HG02970 (cell line): ENCODE measurements around the gene WDR70.
"Not testable (repeated sequence)": the region's sequence is repeated elsewhere in the genome, so short reads cannot be mapped to it uniquely, and the experiment has no call there.

Experiments used
- ATAC-seq: cut with Tn5 transposase; IDR thresholded peaks from one replicate; pipeline ENCODE4 v1.9.1; 2021; ENCODE audit warnings: mild to moderate bottlenecking, moderate library complexity, moderate number of reproducible peaks; ENCODE audit not compliant: unreplicated experiment, low FRiP score

Gene WDR70

DNA sequence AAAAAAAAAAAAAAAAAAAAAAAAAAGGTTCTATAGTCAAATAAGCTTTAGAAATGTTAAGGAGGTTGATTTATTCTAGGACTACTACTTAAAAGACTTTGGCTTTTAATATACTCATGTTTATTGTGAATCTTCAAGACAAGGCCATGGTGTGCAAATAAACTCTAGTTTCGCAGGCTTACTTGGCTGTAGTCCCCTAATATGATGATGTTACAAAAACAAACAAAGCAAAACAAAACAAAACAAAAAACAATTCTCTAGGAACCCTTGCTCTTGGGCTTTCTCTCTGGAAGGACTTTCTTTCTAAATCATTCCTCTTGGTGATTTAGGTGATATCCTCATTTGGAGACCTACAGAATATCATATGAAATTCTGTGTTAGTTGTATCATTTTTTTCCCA lies 288.7 kb downstream of the WDR70 start:
- ATAC-seq = no peak

DNA sequence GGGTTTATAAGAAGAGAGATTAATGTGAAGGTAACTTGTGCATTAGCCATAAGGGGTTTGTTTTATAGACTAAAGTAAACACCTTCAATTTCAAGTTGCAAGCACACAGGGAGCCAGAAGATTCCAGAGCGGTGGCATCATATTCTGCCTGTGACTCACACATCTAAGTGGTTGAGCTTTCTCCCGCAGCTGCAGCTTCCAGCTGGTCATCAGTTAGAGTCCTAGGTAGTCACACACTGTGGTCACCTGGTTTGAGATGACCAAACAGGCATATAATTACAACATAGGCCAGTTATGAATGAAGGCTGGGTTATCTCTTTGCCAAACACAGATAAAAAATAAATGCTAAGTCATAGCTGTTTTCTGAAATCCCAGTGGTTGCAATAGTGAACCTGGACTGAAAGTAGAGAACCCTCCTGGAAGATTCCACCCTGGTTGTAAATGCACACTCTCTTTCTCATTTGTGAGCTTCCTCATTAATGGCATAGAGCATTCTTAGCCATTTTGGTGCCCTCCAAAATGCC lies 289.5 kb downstream of the WDR70 start:
- no peak for ATAC-seq

DNA sequence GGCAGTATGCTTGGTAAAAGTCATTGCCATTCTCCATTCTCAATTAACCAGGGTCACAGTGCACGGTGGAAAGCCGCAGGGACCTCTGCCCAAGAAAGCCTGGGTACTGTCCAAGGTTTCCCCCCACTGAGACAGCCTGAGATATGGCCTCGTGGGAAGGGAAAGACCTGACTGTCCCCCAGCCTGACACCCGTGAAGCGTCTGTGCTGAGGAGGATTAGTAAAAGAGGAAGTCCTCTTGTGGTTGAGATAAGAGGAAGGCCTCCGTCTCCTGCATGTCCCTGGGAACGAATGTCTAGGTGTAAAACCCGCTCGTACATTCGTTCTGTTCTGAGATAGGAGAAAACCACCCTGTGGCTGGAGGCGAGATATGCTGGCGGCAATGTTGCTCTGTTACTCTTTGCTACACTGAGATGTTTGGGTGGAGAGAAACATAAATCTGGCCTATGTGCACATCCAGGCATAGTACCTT lies 293.0 kb downstream of the WDR70 start:
- ATAC-seq = not testable (repeated sequence)

DNA sequence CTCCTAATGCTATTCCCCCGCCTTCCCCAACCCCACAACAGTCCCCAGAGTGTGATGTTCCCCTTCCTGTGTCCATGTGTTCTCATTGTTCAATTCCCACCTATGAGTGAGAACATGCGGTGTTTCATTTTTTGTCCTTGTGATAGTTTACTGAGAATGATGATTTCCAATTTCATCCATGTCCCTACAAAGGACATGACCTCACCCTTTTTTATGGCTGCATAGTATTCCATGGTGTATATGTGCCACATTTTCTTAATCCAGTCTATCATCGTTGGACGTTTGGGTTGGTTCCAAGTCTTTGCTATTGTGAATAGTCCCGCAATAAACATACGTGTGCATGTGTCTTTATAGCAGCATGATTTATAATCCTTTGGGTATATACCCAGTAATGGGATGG lies 295.2 kb downstream of the WDR70 start:
- not testable (repeated sequence) for ATAC-seq

DNA sequence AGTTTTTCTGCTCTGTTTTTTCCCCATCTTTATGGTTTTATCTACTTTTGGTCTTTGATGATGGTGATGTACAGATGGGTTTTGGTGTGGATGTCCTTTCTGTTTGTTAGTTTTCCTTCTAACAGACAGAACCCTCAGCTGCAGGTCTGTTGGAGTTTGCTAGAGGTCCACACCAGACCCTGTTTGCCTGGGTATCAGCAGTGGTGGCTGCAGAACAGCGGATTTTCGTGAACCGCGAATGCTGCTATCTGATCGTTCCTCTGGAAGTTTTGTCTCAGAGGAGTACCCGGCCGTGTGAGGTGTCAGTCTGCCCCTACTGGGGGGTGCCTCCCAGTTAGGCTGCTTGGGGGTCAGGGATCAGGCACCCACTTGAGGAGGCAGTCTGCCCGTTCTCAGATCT lies 300.2 kb downstream of the WDR70 start:
- ATAC-seq = not testable (repeated sequence)

DNA sequence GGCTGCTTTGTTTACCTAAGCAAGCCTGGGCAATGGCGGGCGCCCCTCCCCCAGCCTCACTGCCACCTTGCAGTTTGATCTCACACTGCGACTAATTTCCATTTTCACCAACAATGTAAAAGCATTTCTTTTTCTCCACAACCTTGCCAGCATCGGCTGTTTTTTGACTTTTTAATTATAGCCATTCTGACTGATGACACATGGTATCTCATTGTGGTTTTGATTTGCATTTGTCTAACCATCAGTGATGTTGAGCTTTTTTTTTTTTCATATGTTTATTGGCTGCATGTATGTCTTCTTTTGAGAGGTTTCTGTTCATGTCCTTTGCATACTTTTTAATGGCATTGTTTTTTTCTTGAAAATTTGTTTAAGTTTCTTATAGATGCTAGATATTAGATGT lies 300.8 kb downstream of the WDR70 start:
- ATAC-seq = not testable (repeated sequence)

DNA sequence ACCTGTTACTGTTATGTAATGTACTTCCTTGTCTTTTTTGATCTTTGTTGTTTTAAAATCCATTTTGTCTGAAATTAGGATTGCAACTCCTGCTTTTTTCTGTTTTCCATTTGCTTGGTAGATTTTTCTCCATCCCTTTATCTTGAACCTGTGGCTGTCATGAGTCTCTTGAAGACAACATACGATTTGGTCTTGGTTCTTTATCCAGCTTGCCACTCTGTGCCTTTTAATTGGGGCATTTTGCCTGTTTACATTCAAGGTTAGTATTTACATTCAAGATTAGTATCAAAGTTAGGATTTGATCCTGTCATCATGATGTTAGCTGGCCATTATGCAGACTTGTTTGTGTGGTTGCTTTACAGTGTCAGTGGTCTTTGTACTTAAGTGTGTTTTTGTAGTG lies 304.0 kb downstream of the WDR70 start:
- no peak for ATAC-seq

DNA sequence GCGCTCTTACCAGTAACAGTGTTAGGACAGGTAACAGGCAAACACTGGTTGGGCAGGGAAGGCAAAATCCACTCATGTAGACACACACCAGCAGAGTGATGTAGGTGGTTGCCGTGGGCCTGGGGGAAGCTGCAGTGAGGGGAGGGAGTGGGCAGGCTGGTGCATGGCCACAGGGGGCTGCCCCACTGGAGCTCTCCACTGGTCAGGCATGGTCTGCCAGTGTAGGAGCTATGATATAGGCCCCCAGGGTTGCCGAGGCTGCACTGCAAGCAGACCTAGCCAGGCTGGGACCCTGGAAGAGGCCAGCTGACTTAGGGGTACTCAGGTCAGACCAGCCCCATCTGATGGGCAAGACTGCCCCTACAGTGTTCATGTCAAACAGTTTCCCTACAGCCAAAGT lies 306.1 kb downstream of the WDR70 start:
- no peak for ATAC-seq

DNA sequence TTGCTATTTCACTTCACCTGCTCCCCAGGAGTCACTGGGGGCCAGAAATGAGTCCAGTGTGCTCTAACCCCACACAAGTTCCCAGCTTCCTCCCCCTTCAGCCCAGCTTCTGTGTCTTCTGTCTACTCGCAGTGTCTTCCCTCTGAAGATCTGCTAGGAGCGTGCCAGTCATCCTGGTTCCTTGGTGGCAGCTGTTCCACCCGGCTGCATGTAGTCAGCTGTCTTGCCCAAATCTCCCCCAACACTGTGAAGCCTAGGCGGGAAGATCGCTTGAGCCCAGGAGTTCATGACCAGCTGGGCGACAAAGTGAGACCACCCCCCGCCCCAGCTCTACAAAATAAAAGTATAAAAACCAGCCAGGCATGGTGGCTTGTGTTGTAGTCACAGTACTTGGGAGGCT lies 306.7 kb downstream of the WDR70 start:
- ATAC-seq = no peak

DNA sequence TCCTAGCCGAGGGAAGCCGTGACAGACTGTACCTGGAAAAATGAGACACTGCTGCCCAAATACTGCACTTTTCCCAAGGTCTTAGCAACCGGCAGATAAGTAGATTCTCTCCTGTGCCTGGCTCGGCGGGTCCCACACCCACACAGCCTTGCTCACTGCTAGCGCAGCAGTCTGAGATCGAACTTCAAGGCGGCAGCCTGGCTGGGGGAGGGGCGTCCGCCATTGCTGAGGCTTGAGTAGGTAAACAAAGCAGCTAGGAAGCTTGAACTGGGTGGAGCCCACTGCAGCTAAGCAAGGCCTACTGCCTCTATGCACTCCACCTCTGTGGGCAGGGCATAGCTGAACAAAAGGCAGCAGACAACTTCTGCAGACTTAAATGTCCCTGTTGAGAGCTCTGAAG lies 309.8 kb downstream of the WDR70 start:
- not testable (repeated sequence) for ATAC-seq

DNA sequence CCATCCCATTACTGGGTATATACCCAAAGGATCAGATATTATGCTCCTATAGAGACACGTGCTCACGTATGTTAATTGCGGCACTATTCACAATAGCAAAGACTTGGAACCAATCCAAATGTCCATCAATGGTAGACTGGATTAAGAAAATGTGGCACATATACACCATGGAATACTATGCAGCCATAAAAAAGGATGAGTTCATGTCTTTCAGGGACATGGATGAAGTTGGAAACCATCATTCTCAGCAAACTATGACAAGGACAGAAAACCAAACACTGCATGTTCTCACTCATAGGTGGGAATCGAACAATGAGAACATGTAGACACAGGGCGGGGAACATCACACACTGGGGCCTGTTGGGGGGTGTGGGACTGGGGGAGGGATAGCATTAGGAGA lies 315.2 kb downstream of the WDR70 start:
- not testable (repeated sequence) for ATAC-seq

DNA sequence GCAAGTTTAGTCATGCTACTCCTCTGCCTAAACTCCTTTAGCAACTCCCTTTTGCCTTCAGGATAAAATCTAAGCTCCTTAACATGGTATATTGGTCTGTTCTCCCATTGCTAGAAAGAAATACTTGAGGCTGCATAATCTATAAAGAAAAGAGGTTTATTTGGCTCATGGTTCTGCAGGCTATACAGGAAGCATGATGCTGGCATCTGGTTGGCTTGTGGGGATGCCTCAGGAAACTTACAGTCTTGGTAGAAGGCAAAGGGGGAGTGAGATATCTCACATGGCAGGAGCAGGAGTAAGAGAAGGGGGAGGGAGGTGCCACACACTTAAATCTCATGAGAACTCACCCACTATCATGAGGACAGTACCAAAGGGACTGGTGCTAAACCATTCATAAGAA lies 315.7 kb downstream of the WDR70 start:
- ATAC-seq = no peak

DNA sequence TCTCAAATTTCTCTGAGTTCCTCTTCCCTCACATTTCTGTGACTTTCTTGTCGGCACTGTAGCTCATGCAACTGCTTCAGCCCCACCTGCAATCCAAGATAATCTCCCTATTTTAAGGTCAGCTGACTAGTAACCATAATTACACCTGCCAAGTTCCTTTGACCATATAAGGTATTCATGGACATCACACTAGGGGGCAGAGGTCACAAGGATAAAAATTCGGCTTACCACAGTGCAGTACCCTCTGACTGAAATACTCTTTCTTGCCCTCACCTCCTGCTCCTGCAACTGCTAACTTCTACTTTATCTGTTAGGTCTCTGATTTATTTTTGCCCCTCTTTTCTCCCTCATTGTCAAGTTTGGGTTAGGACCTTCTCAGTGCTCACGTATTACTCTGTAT lies 316.5 kb downstream of the WDR70 start:
- ATAC-seq = no peak

DNA sequence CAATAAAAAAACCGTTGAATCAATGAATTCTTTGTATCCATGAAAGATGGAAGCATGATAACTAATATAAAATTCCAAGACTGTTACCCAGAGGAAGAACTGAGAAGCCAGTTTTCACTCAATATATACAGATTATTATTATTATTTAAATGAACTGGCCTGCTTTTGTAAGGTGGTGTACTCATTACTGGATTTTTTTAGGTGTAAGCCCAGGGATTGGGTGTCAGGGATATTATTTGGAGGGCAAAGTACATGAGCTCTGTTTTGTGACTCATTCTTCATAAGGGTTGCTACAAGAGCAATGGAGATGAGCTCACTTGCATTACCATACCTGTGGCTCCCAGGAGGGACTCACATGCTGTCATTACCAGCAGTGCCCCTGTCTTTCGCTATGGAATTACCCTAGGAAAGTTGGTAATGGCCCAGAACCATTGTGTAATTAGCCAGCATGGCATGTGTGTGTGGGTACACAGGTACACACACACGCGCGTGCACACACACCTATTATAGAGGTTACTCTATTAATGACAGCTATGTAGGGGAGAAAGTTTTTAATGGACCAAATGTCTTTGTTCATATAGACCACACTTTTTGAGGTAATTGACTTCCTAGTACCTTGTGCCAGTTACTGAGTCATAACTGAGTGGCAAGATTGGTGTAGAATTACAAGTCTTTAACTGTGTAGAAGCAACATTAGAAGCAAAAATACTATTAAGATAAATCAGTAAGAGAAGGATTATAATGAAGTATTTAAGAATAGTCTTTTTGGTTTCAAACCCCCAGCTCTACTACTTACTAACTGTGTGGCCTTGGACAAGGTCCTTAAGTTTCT lies 317.3 kb downstream of the WDR70 start:
- ATAC-seq = no peak

DNA sequence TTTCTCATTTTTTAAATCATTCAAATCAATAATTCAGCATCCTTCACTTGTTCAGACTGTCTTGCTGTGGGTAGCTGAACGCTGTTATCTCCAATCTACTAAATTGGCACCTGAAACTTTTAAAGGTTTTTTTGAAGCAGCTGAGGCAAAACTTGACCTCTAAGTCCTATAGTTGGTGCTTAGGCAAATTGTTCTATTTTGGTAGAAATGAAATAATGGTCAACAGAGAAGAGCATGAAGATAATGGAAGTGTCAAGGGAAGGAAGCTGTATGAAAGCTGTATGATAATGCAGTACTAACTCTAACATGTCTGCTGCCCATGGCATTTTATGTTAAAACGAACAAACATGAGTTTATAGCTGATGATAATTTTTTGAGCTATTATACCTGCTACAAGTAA lies 322.8 kb downstream of the WDR70 start:
- no peak for ATAC-seq

DNA sequence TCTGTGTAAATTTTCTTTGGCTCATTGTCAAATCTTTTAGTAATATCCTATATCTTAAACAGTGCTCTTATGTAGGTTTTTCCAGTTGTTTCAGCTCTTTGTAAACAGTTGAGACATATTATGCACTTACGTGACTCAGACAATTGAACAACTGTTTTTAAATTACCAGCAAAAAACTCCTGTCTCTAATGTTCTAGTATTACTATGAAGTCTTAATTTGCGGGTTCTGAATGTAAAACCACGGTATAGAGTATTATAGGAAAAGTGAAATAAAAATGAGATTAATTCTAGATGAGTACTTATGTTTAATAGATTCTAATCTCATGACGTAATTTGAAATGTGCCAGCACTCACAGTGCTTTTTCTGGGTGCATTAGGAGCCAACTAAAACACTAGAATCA lies 324.7 kb downstream of the WDR70 start:
- ATAC-seq = no peak

DNA sequence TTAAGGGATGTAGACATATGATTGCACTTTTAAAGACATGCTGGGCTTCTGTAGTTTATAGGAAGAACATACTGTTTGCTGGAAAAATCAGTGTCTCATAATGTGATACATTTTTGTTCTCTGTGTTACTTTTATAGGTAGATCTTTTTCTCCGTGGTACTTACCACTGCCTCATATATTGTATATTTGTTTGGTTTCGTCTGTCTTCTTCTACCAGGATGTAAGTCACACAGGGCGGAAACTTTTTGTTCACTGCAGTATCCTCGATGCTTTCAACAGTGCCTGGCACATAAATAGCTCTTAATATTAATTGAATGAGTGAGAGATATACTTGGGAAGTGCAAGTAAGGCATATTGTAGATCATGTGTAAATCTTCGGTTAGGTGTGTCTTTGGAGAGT lies 325.3 kb downstream of the WDR70 start:
- no peak for ATAC-seq

DNA sequence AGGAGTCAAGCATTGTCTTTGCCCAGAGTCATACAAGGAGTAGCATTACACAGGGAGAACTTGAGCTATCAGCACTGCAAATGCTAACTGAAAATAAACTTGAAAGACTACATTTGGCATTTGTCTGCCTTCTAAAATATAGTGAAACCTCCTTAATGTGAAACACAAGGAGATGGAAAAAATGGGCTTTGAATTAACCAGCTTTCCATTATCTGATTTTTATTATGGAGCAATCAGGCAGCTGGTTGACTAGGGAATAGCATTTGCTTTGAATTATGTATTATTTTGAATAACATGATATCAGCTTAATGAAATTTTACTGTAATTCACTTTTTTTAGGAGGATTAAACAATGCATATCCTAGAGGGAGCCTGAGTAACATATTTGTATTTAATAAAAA lies 329.9 kb downstream of the WDR70 start:
- no peak for ATAC-seq

DNA sequence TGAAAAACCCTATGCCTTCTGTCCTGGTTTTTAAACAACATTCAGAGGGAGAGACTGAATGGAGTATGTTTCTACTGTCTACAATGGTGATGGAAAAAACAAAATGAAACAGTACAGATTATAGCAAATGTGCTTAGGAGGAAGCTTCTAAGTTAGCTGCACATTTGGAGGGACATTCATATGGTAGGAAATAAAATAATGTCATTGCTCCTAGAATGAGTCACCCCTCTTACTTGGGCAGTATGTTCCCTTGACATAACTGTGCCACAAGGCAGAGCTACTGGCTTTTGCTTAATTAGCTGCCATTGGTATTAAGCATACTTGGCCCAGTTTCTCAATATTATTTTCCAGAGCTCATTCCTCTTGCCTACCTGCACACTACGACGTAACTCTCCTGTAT lies 331.8 kb downstream of the WDR70 start:
- no peak for ATAC-seq

DNA sequence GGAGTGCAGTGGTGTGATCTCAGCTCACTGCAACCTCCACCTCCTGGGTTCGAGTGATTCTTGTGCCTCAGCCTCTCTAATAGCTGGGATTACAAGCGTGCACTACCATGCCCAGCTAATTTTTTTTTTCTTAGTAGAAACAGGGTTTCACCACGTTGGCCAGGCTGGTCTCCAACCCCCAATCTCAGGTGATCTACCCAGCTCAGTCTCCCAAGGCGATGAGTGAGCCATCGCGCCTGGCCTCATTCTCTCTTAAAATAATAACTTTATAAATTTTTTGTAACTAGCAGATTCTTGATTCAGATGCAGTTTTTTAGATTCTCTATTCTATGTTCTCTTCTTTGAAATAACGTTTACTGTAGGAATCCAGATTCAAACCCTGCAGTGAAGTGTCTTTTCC lies 333.6 kb downstream of the WDR70 start:
- ATAC-seq = no peak

DNA sequence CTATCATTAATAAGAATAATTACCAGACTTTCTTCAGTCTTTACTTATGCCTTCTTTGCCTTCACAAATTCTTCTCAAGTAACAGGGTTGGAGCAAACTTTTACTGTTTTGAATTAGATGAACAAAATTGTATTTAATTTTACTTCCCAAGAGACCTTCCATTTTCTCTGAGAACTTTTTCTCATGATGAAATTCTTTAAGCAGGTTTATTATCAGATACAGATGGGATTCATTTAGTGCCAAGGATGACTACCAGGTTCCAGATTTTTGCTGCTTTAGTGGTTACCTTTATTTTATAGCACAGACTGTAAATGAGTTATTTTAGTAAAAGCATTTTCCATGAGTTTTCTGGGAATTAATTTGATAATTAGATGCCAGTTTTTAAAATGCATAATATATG lies 335.6 kb downstream of the WDR70 start:
- ATAC-seq = no peak

DNA sequence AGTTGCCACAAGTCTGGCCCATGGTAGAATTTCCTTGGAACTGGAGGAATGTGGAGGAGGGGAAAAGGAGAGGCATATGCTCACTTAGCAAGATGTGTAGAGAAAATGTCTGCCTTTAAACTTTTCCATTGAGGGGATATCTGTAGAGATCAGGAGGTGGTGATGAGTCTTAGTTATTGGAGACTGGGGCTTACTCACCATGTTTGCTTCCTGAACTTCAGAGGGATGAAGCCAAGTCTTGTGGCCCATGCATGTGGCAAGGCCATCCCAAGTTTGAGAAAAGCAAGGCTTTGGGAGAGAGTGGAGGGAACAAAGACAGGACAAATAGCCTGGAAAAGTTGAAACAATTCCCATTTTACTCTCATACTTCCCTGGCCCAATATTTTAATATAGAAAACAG lies 336.2 kb downstream of the WDR70 start:
- no peak for ATAC-seq
